ENCODE measurements around the gene GLB1L2.

GRCh38 chr11:134362192-134362901 lies 30.6 kb downstream of the GLB1L2 start:
- TF ChIP-seq TCF4 (CRISPR knock-in tag; IDR thresholded peaks at IDR 0.05; ENCODE audit: borderline replicate concordance) (no peak), TSHZ2 (CRISPR knock-in tag; IDR thresholded peaks at IDR 0.05) (no peak)

Data from SK-N-SH treated with all-trans-retinoic acid at 6 μM for 48 hours (cell line).